Measurements from ENCODE around the gene PARD3.
"Not testable (repeated sequence)": the region's sequence is repeated elsewhere in the genome, so short reads cannot be mapped to it uniquely, and the experiment has no call there.

PARD3 gene

GRCh38 chr10:34759161-34759836 is 55.8 kb downstream of the PARD3 start:
- ATAC-seq (ENCODE audit: insufficient read depth, low read depth) = no peak
- Histone ChIP-seq H3K36me3 (ENCODE audit: insufficient read depth, low read length) (no peaks in the 10 kb centered on the region), H3K4me1 (ENCODE audit: insufficient read depth, low read length) (peaks cover 6% of the 10 kb centered on the region), H3K27me3 (ENCODE audit: insufficient read depth, low read length, poor library complexity) (no peaks in the 10 kb centered on the region), H3K4me3 (ENCODE audit: low read depth in 1 of 2, low read length in 2 of 2) (no peak overlapping the region), H3K9me3 (ENCODE audit: insufficient read depth, low read length, severe bottlenecking) (no peaks in the 10 kb centered on the region), H4K20me1 (ENCODE audit: insufficient read depth, low read length) (peaks cover 73% of the 10 kb centered on the region; the same call in 1 of the 2 replicates), H3K9ac (ENCODE audit: low read depth, low read length) (no peak overlapping the region), H3K79me2 (ENCODE audit: insufficient read depth, low read length) (peaks cover 94% of the 10 kb centered on the region), H3K27ac (ENCODE audit: low read length) (no peak overlapping the region), H3K4me2 (ENCODE audit: insufficient read depth, low read length) (no peak overlapping the region), H2AFZ (ENCODE audit: low read depth, low read length) (no peak overlapping the region)
- TF ChIP-seq CTCF (IDR thresholded peaks at IDR 0.05; ENCODE audit: borderline replicate concordance, extremely low read depth, low read length, poor library complexity, severe bottlenecking) (no peak), EZH2 (IDR thresholded peaks at IDR 0.05; ENCODE audit: borderline replicate concordance, low read depth, low read length, severe bottlenecking) (no peak)
- DNase-seq = no peak

GRCh38 chr10:34758447-34758996 is 56.6 kb downstream of the PARD3 start:
- no peak overlapping the region for H3K4me2 ChIP-seq (ENCODE audit: insufficient read depth, low read length)
- H3K9me3 ChIP-seq (ENCODE audit: insufficient read depth, low read length, severe bottlenecking) = no peaks in the 10 kb centered on the region
- peaks cover 6% of the 10 kb centered on the region for H3K4me1 ChIP-seq (ENCODE audit: insufficient read depth, low read length)
- H2AFZ ChIP-seq (ENCODE audit: low read depth, low read length) = no peak overlapping the region
- H4K20me1 ChIP-seq (ENCODE audit: insufficient read depth, low read length) = peaks cover 73% of the 10 kb centered on the region; the same call in 1 of the 2 replicates
- H3K9ac ChIP-seq (ENCODE audit: low read depth, low read length) = no peak overlapping the region
- no peak for DNase-seq
- no peak overlapping the region for H3K27ac ChIP-seq (ENCODE audit: low read length)
- peaks cover 94% of the 10 kb centered on the region for H3K79me2 ChIP-seq (ENCODE audit: insufficient read depth, low read length)
- no peak overlapping the region for H3K4me3 ChIP-seq (ENCODE audit: low read depth in 1 of 2, low read length in 2 of 2)
- H3K27me3 ChIP-seq (ENCODE audit: insufficient read depth, low read length, poor library complexity) = no peaks in the 10 kb centered on the region
- TF ChIP-seq CTCF (IDR thresholded peaks at IDR 0.05; ENCODE audit: borderline replicate concordance, extremely low read depth, low read length, poor library complexity, severe bottlenecking) (no peak), EZH2 (IDR thresholded peaks at IDR 0.05; ENCODE audit: borderline replicate concordance, low read depth, low read length, severe bottlenecking) (no peak)
- no peaks in the 10 kb centered on the region for H3K36me3 ChIP-seq (ENCODE audit: insufficient read depth, low read length)
- ATAC-seq (ENCODE audit: insufficient read depth, low read depth) = peak; percentile 82

GRCh38 chr10:34757933-34758332 is 57.2 kb downstream of the PARD3 start:
- Histone ChIP-seq H3K4me3 (ENCODE audit: low read depth in 1 of 2, low read length in 2 of 2) (no peak overlapping the region), H2AFZ (ENCODE audit: low read depth, low read length) (no peak overlapping the region), H3K36me3 (ENCODE audit: insufficient read depth, low read length) (no peaks in the 10 kb centered on the region), H3K9ac (ENCODE audit: low read depth, low read length) (no peak overlapping the region), H3K4me1 (ENCODE audit: insufficient read depth, low read length) (peaks cover 6% of the 10 kb centered on the region), H3K27me3 (ENCODE audit: insufficient read depth, low read length, poor library complexity) (no peaks in the 10 kb centered on the region), H3K4me2 (ENCODE audit: insufficient read depth, low read length) (no peak overlapping the region), H3K79me2 (ENCODE audit: insufficient read depth, low read length) (peaks cover 94% of the 10 kb centered on the region), H3K27ac (ENCODE audit: low read length) (no peak overlapping the region), H3K9me3 (ENCODE audit: insufficient read depth, low read length, severe bottlenecking) (no peaks in the 10 kb centered on the region), H4K20me1 (ENCODE audit: insufficient read depth, low read length) (peaks cover 73% of the 10 kb centered on the region; the same call in 1 of the 2 replicates)
- TF ChIP-seq EZH2 (IDR thresholded peaks at IDR 0.05; ENCODE audit: borderline replicate concordance, low read depth, low read length, severe bottlenecking) (no peak), CTCF (IDR thresholded peaks at IDR 0.05; ENCODE audit: borderline replicate concordance, extremely low read depth, low read length, poor library complexity, severe bottlenecking) (no peak)
- ATAC-seq (ENCODE audit: insufficient read depth, low read depth) (no peak), DNase-seq (no peak)

GRCh38 chr10:34757181-34757580 is 57.9 kb downstream of the PARD3 start:
- DNase-seq; H3K4me1 ChIP-seq (ENCODE audit: insufficient read depth, low read length): not testable (repeated sequence)
- H3K79me2 ChIP-seq (ENCODE audit: insufficient read depth, low read length) = peaks cover 94% of the 10 kb centered on the region

More at GRCh38 chr10:34757181-34757580, 57.9 kb downstream of the PARD3 start:
- H4K20me1 ChIP-seq (ENCODE audit: insufficient read depth, low read length) = peaks cover 72% of the 10 kb centered on the region; the same call in 1 of the 2 replicates
- H3K9me3 ChIP-seq (ENCODE audit: insufficient read depth, low read length, severe bottlenecking); H3K4me2 ChIP-seq (ENCODE audit: insufficient read depth, low read length); ATAC-seq (ENCODE audit: insufficient read depth, low read depth); H3K4me3 ChIP-seq (ENCODE audit: low read depth in 1 of 2, low read length in 2 of 2); H3K27ac ChIP-seq (ENCODE audit: low read length); H3K27me3 ChIP-seq (ENCODE audit: insufficient read depth, low read length, poor library complexity); H3K36me3 ChIP-seq (ENCODE audit: insufficient read depth, low read length); H3K9ac ChIP-seq (ENCODE audit: low read depth, low read length); H2AFZ ChIP-seq (ENCODE audit: low read depth, low read length): not testable (repeated sequence)
